SK-N-SH (cell line): ENCODE results near the gene OGFOD1. TPM values are rescaled to one million over a fixed set of nuclear protein-coding genes. Genes with fewer than 3 reads are reported as not detected.

Source experiments
- CTCF ChIA-PET: fragments of 300-600, 350-600 bp; formaldehyde crosslinking; extraction: SDS; loops from one replicate; lab custom pipeline; 2021; lab: Yijun Ruan, JAX
- POLR2A ChIA-PET: fragments of 350-600 bp; sonication (Branson Sonifier 250); formaldehyde crosslinking; extraction: SDS; loops from one replicate; lab custom pipeline; 2020; ENCODE audit warnings: antibody characterized with exemption, inconsistent platforms; lab: Yijun Ruan, JAX
- DNase-seq: peaks from one replicate; pipeline ENCODE4 v3.0.0; 2012
- H2AFZ ChIP-seq: fragments of 200-600 bp; sonication (generic); 2 replicates; pipeline ENCODE4 v1.8.1; 2016; ENCODE audit warnings: antibody characterized with exemption, mild to moderate bottlenecking, low read depth
- H3F3A ChIP-seq: fragments of 200-600 bp; sonication (generic); replicated peaks from 2 replicates; pipeline ENCODE3; 2016; ENCODE audit warnings: antibody characterized with exemption, mild to moderate bottlenecking; ENCODE audit not compliant: insufficient read depth
- H3K27ac ChIP-seq, 2 experiments: fragments of 200-500 bp in 1 of 2; fragments of 200-600 bp in 1 of 2; sonication (Bioruptor generic) in 1 of 2; sonication (generic), shearing (Covaris generic) in 1 of 2; 2 replicates each; pipeline versions ENCODE4 v1.5.1 to v1.6.1; 2014 to 2016; ENCODE audit warnings: low read depth in 2 of 2, inconsistent platforms in 1 of 2, low read length in 1 of 2, mild to moderate bottlenecking in 1 of 2, mixed read lengths in 1 of 2
- H3K27me3 ChIP-seq: fragments of 200-600 bp; sonication (generic), shearing (Covaris generic); 2 replicates; pipeline ENCODE4 v1.6.1; 2016; ENCODE audit warnings: mixed run types; ENCODE audit not compliant: insufficient read depth
- H3K36me3 ChIP-seq, 2 experiments: fragments of 200-500 bp in 1 of 2; fragments of 200-600 bp in 1 of 2; sonication (Bioruptor generic) in 1 of 2; sonication (generic) in 1 of 2; replicated peaks in 1 of 2; 2 replicates each; pipeline versions ENCODE3 to v1.5.1; 2014 to 2016; ENCODE audit warnings: low read length in 1 of 2, mild to moderate bottlenecking in 1 of 2; ENCODE audit not compliant: insufficient read depth in 2 of 2, control insufficient read depth in 1 of 2
- H3K4me1 ChIP-seq, 2 experiments: fragments of 200-500 bp in 1 of 2; fragments of 200-600 bp in 1 of 2; sonication (Bioruptor generic) in 1 of 2; sonication (generic), shearing (Covaris generic) in 1 of 2; 2 replicates each; pipeline versions ENCODE4 v1.5.1 to v1.6.1; 2014 to 2016; ENCODE audit warnings: low read depth in 1 of 2, low read length in 1 of 2, mixed run types in 1 of 2; ENCODE audit not compliant: insufficient read depth in 2 of 2, control insufficient read depth in 1 of 2
- H3K4me2 ChIP-seq: fragments of 200-600 bp; sonication (generic), shearing (Covaris generic); 2 replicates; pipeline ENCODE4 v1.6.1; 2017; ENCODE audit warnings: mixed run types
- H3K4me3 ChIP-seq, 2 experiments: fragments of 200-500 bp in 1 of 2; fragments of 200-600 bp in 1 of 2; sonication (Bioruptor generic) in 1 of 2; sonication (generic), shearing (Covaris generic) in 1 of 2; 2 replicates each; pipeline versions ENCODE4 v1.5.1 to v1.8.1; 2014 to 2016; ENCODE audit warnings: low read depth in 2 of 2, inconsistent platforms in 1 of 2, low read length in 1 of 2, mild to moderate bottlenecking in 1 of 2, mixed read lengths in 1 of 2, moderate library complexity in 1 of 2
- H3K79me2 ChIP-seq: fragments of 200-600 bp; sonication (generic); 2 replicates; pipeline ENCODE4 v1.8.1; 2017; ENCODE audit warnings: mild to moderate bottlenecking; ENCODE audit not compliant: insufficient read depth
- H3K9ac ChIP-seq: fragments of 200-600 bp; sonication (generic); 2 replicates; pipeline ENCODE4 v1.6.1; 2017; ENCODE audit warnings: mixed run types
- H3K9me2 ChIP-seq: fragments of 200-600 bp; sonication (generic); 2 replicates; pipeline ENCODE4 v1.6.1; 2017; ENCODE audit warnings: mixed run types
- H3K9me3 ChIP-seq: fragments of 200-600 bp; sonication (generic); 2 replicates; pipeline ENCODE4 v1.6.1; 2017; ENCODE audit warnings: mixed run types, mild to moderate bottlenecking, moderate library complexity
- H4K20me1 ChIP-seq: fragments of 200-600 bp; sonication (generic); 2 replicates; pipeline ENCODE4 v1.6.1; 2017; ENCODE audit warnings: mild to moderate bottlenecking, mixed run types; ENCODE audit not compliant: insufficient read depth
- CHD2 ChIP-seq: fragments of 150-350 bp; IDR thresholded peaks from 2 replicates; pipeline ENCODE4 v1.6.1; 2018; ENCODE audit warnings: low read length; ENCODE audit not compliant: partially characterized antibody
- ELF1 ChIP-seq: IDR thresholded peaks from 2 replicates; pipeline ENCODE4 v1.4.0; 2012
- EP300 ChIP-seq, 2 experiments: IDR thresholded peaks; 2 replicates each; pipeline versions ENCODE4 v1.4.0 to v1.6.1; 2012; ENCODE audit warnings: borderline replicate concordance in 1 of 2, low read depth in 1 of 2, low read length in 1 of 2
- EZH2phosphoT487 ChIP-seq: fragments of 200-600 bp; sonication (generic); IDR thresholded peaks from 2 replicates; pipeline ENCODE4 v1.6.1; 2017; ENCODE audit warnings: low read depth, mixed run types, mild to moderate bottlenecking, antibody characterized with exemption, moderate library complexity, borderline replicate concordance
- FOSL2 ChIP-seq: IDR thresholded peaks from 2 replicates; pipeline ENCODE4 v1.4.0; 2012; ENCODE audit warnings: low read depth, mild to moderate bottlenecking, moderate library complexity, borderline replicate concordance
- FOXJ3 ChIP-seq: sonication (generic); formaldehyde crosslinking; IDR thresholded peaks from 2 replicates; pipeline ENCODE4 v1.5.1; 2020; ENCODE audit warnings: mild to moderate bottlenecking, missing genetic modification reagents
- JUND ChIP-seq: IDR thresholded peaks from 2 replicates; pipeline ENCODE4 v1.4.0; 2012
- MEF2A ChIP-seq: IDR thresholded peaks from 2 replicates; pipeline ENCODE4 v1.4.0; 2012; ENCODE audit warnings: low read depth, borderline replicate concordance
- MXI1 ChIP-seq: IDR thresholded peaks from 2 replicates; pipeline ENCODE4 v1.6.1; 2012; ENCODE audit warnings: mild to moderate bottlenecking, low read depth, low read length, improper control_type of control experiment
- RCOR1 ChIP-seq: fragments of 150-350 bp; IDR thresholded peaks from 2 replicates; pipeline ENCODE4 v1.6.1; 2017; ENCODE audit warnings: antibody characterized with exemption, low read length
- TEAD4 ChIP-seq: IDR thresholded peaks from 2 replicates; pipeline ENCODE4 v1.4.0; 2012; ENCODE audit warnings: mild to moderate bottlenecking, borderline replicate concordance; ENCODE audit not compliant: insufficient read depth
- WGBS: methylation state at CpG from one replicate; pipeline ENCODE4 v1.1.6; 2017; ENCODE audit warnings: low lambda C conversion rate; 5-methylcytosine and 5-hydroxymethylcytosine counted together
- polyA plus RNA-seq, 3 experiments: library from polyadenylated mRNA; depleted of rRNA; stranded (reverse); fragments of >200 nt; gene quantifications; 2 replicates each; pipeline ENCODE4 v1.2.3, GENCODE V29; 2012
- TF ChIP-seq, protein P1 (sequence below): fragments of 150-350 bp; IDR thresholded peaks from 2 replicates; pipeline ENCODE4 v1.6.1; 2016; ENCODE audit warnings: mild to moderate bottlenecking, low read depth, low read length
- TF ChIP-seq, protein P2 (sequence below): IDR thresholded peaks from 2 replicates; pipeline ENCODE4 v1.4.0; 2012; ENCODE audit warnings: low read depth, borderline replicate concordance
- TF ChIP-seq, protein P3 (sequence below): fragments of 150-350 bp; IDR thresholded peaks from 2 replicates; pipeline ENCODE4 v1.6.1; 2017; ENCODE audit warnings: antibody characterized with exemption, low read length, low read depth, borderline replicate concordance
- TF ChIP-seq, protein P4 (sequence below): IDR thresholded peaks from 2 replicates; pipeline ENCODE4 v1.4.0; 2012; ENCODE audit warnings: low read depth, borderline replicate concordance
- TF ChIP-seq, protein P5 (sequence below): IDR thresholded peaks from 2 replicates; pipeline ENCODE4 v1.6.1; 2012; ENCODE audit warnings: mild to moderate bottlenecking, low read depth, low read length, moderate library complexity

OGFOD1 gene
- polyA plus RNA-seq, 1 of the 3 experiments (the other 2 are of a cell fraction): 35.6 TPM

DNA sequence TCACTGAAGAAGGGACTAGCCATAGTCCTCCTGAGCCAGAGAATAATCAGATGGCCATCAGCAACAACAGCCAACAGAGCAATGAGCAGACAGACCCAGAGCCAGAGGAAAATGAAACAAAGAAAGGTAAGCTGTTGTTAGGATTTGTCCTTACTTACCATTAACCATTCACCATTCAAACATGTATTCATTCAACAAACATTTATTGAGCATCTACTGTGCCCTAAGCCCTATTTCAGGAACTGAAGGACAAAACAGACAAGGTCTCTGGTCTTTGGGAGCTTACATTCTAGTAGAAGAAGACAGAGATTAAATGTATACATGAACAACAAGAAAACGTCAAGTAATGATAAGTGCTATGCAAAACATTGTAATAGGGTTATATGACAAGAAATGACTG lies 19.3 kb downstream of the OGFOD1 start:
- H3K4me2 ChIP-seq: no peak overlapping the region
- ChIA-PET POLR2A (no interaction called here), CTCF (no interaction called here)
- peaks cover 84 to 90% of the 10 kb centered on the region in 2 experiments for H3K36me3 ChIP-seq
- H3K27me3 ChIP-seq: no peaks in the 10 kb centered on the region
- H3K79me2 ChIP-seq: no peaks in the 10 kb centered on the region
- peaks cover 8% of the 10 kb centered on the region for H3F3A ChIP-seq
- H3K27ac ChIP-seq: no peak overlapping the region
- WGBS: 96% methylated on average over 1 of the region's 1 CpG
- H4K20me1 ChIP-seq: no peaks in the 10 kb centered on the region
- TF ChIP-seq, protein P1, sequence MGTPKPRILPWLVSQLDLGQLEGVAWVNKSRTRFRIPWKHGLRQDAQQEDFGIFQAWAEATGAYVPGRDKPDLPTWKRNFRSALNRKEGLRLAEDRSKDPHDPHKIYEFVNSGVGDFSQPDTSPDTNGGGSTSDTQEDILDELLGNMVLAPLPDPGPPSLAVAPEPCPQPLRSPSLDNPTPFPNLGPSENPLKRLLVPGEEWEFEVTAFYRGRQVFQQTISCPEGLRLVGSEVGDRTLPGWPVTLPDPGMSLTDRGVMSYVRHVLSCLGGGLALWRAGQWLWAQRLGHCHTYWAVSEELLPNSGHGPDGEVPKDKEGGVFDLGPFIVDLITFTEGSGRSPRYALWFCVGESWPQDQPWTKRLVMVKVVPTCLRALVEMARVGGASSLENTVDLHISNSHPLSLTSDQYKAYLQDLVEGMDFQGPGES: no peak
- no peak for TF ChIP-seq MEF2A
- TF ChIP-seq RCOR1: no peak
- TF ChIP-seq JUND: no peak
- no peak for TF ChIP-seq EZH2phosphoT487
- no peak for TF ChIP-seq ELF1
- TF ChIP-seq, protein P2, sequence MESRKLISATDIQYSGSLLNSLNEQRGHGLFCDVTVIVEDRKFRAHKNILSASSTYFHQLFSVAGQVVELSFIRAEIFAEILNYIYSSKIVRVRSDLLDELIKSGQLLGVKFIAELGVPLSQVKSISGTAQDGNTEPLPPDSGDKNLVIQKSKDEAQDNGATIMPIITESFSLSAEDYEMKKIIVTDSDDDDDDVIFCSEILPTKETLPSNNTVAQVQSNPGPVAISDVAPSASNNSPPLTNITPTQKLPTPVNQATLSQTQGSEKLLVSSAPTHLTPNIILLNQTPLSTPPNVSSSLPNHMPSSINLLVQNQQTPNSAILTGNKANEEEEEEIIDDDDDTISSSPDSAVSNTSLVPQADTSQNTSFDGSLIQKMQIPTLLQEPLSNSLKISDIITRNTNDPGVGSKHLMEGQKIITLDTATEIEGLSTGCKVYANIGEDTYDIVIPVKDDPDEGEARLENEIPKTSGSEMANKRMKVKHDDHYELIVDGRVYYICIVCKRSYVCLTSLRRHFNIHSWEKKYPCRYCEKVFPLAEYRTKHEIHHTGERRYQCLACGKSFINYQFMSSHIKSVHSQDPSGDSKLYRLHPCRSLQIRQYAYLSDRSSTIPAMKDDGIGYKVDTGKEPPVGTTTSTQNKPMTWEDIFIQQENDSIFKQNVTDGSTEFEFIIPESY: no peak
- TF ChIP-seq, protein P3, sequence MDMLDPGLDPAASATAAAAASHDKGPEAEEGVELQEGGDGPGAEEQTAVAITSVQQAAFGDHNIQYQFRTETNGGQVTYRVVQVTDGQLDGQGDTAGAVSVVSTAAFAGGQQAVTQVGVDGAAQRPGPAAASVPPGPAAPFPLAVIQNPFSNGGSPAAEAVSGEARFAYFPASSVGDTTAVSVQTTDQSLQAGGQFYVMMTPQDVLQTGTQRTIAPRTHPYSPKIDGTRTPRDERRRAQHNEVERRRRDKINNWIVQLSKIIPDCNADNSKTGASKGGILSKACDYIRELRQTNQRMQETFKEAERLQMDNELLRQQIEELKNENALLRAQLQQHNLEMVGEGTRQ: no peak
- H3K4me3 ChIP-seq: no peak overlapping the region
- no peaks in the 10 kb centered on the region for H3K9me3 ChIP-seq
- H3K9ac ChIP-seq: no peak overlapping the region
- H2AFZ ChIP-seq: no peak overlapping the region
- no peak for DNase-seq
- no peaks in the 10 kb centered on the region for H3K9me2 ChIP-seq
- peaks cover 0 to 2% of the 10 kb centered on the region in 2 experiments; a peak in 1 of 4 replicates for H3K4me1 ChIP-seq

DNA sequence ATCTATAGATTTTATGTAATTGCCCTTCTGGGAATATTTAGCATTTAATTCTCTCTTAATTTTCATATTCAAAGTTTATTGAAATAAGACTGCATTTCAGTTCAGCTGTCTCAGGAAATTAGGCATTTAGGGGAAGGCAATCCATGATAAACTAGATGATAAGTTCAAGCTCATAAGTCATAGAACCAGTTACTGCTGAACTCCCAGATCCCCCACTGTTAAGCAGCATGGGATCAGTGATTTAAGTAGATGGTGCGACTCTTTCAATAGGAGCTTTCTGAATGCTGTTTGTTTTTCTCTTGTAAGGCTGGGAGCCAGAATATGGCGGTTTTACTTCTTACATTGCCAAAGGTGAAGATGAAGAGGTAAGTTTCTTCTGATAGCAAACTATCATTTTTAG lies 23.8 kb downstream of the OGFOD1 start:
- Histone ChIP-seq H3K79me2 (0 out of 2 replicates have a peak, but pooled peaks cover 9% of the 10 kb centered on the region), H3F3A (peaks cover 28% of the 10 kb centered on the region), H3K9me2 (no peaks in the 10 kb centered on the region), H3K4me1 (peaks cover 0 to 17% of the 10 kb centered on the region in 2 experiments; a peak in 1 of 4 replicates), H4K20me1 (no peaks in the 10 kb centered on the region), H3K36me3 (peaks cover 71 to 79% of the 10 kb centered on the region in 2 experiments), H3K9me3 (no peaks in the 10 kb centered on the region), H2AFZ (no peak overlapping the region), H3K9ac (no peak overlapping the region), H3K27ac (no peak overlapping the region), H3K27me3 (no peaks in the 10 kb centered on the region), H3K4me3 (no peak overlapping the region), H3K4me2 (no peak overlapping the region)
- DNase-seq: no peak
- POLR2A ChIA-PET: interaction anchor here (0.6 kb wide), 1 partner anchor 19 kb away, joined by 4 read pairs; no protein-coding TSS in a partner anchor
- WGBS: 95% methylated on average over 2 of the region's 2 CpGs
- CTCF ChIA-PET: interaction anchor here (0.6 kb wide), 1 partner anchor 608 kb away, joined by 3 read pairs; no protein-coding TSS in a partner anchor
- TF ChIP-seq, protein P4, sequence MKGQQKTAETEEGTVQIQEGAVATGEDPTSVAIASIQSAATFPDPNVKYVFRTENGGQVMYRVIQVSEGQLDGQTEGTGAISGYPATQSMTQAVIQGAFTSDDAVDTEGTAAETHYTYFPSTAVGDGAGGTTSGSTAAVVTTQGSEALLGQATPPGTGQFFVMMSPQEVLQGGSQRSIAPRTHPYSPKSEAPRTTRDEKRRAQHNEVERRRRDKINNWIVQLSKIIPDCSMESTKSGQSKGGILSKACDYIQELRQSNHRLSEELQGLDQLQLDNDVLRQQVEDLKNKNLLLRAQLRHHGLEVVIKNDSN: no peak
- TF ChIP-seq, protein P1: no peak
- TF ChIP-seq MXI1 (no peak), FOSL2 (no peak), EP300 (IDR thresholded peaks at IDR 0.05; ENCODE audit: borderline replicate concordance in 1 of 2, low read depth in 1 of 2, low read length in 1 of 2) (no peak), MEF2A (no peak), FOXJ3 (CRISPR knock-in tag) (no peak), CHD2 (no peak), ELF1 (no peak), TEAD4 (no peak)
- TF ChIP-seq, protein P5, sequence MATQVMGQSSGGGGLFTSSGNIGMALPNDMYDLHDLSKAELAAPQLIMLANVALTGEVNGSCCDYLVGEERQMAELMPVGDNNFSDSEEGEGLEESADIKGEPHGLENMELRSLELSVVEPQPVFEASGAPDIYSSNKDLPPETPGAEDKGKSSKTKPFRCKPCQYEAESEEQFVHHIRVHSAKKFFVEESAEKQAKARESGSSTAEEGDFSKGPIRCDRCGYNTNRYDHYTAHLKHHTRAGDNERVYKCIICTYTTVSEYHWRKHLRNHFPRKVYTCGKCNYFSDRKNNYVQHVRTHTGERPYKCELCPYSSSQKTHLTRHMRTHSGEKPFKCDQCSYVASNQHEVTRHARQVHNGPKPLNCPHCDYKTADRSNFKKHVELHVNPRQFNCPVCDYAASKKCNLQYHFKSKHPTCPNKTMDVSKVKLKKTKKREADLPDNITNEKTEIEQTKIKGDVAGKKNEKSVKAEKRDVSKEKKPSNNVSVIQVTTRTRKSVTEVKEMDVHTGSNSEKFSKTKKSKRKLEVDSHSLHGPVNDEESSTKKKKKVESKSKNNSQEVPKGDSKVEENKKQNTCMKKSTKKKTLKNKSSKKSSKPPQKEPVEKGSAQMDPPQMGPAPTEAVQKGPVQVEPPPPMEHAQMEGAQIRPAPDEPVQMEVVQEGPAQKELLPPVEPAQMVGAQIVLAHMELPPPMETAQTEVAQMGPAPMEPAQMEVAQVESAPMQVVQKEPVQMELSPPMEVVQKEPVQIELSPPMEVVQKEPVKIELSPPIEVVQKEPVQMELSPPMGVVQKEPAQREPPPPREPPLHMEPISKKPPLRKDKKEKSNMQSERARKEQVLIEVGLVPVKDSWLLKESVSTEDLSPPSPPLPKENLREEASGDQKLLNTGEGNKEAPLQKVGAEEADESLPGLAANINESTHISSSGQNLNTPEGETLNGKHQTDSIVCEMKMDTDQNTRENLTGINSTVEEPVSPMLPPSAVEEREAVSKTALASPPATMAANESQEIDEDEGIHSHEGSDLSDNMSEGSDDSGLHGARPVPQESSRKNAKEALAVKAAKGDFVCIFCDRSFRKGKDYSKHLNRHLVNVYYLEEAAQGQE: no peak
